SK-N-SH (cell line): ENCODE results near the gene POLD4. TPM values are rescaled to one million over a fixed set of nuclear protein-coding genes. Genes with fewer than 3 reads are reported as not detected.

Experiments
- CTCF ChIA-PET: fragments of 300-600, 350-600 bp; formaldehyde crosslinking; extraction: SDS; loops from one replicate; lab custom pipeline; 2021; lab: Yijun Ruan, JAX
- POLR2A ChIA-PET: fragments of 350-600 bp; sonication (Branson Sonifier 250); formaldehyde crosslinking; extraction: SDS; loops from one replicate; lab custom pipeline; 2020; ENCODE audit warnings: antibody characterized with exemption, inconsistent platforms; lab: Yijun Ruan, JAX
- DNase-seq: peaks from one replicate; pipeline ENCODE4 v3.0.0; 2012
- H2AFZ ChIP-seq: fragments of 200-600 bp; sonication (generic); 2 replicates; pipeline ENCODE4 v1.8.1; 2016; ENCODE audit warnings: antibody characterized with exemption, mild to moderate bottlenecking, low read depth
- H3F3A ChIP-seq: fragments of 200-600 bp; sonication (generic); replicated peaks from 2 replicates; pipeline ENCODE3; 2016; ENCODE audit warnings: antibody characterized with exemption, mild to moderate bottlenecking; ENCODE audit not compliant: insufficient read depth
- H3K27ac ChIP-seq, 2 experiments: fragments of 200-500 bp in 1 of 2; fragments of 200-600 bp in 1 of 2; sonication (Bioruptor generic) in 1 of 2; sonication (generic), shearing (Covaris generic) in 1 of 2; 2 replicates each; pipeline versions ENCODE4 v1.5.1 to v1.6.1; 2014 to 2016; ENCODE audit warnings: low read depth in 2 of 2, inconsistent platforms in 1 of 2, low read length in 1 of 2, mild to moderate bottlenecking in 1 of 2, mixed read lengths in 1 of 2
- H3K27me3 ChIP-seq: fragments of 200-600 bp; sonication (generic), shearing (Covaris generic); 2 replicates; pipeline ENCODE4 v1.6.1; 2016; ENCODE audit warnings: mixed run types; ENCODE audit not compliant: insufficient read depth
- H3K36me3 ChIP-seq, 2 experiments: fragments of 200-500 bp in 1 of 2; fragments of 200-600 bp in 1 of 2; sonication (Bioruptor generic) in 1 of 2; sonication (generic) in 1 of 2; replicated peaks in 1 of 2; 2 replicates each; pipeline versions ENCODE3 to v1.5.1; 2014 to 2016; ENCODE audit warnings: low read length in 1 of 2, mild to moderate bottlenecking in 1 of 2; ENCODE audit not compliant: insufficient read depth in 2 of 2, control insufficient read depth in 1 of 2
- H3K4me1 ChIP-seq, 2 experiments: fragments of 200-500 bp in 1 of 2; fragments of 200-600 bp in 1 of 2; sonication (Bioruptor generic) in 1 of 2; sonication (generic), shearing (Covaris generic) in 1 of 2; 2 replicates each; pipeline versions ENCODE4 v1.5.1 to v1.6.1; 2014 to 2016; ENCODE audit warnings: low read depth in 1 of 2, low read length in 1 of 2, mixed run types in 1 of 2; ENCODE audit not compliant: insufficient read depth in 2 of 2, control insufficient read depth in 1 of 2
- H3K4me2 ChIP-seq: fragments of 200-600 bp; sonication (generic), shearing (Covaris generic); 2 replicates; pipeline ENCODE4 v1.6.1; 2017; ENCODE audit warnings: mixed run types
- H3K4me3 ChIP-seq, 2 experiments: fragments of 200-500 bp in 1 of 2; fragments of 200-600 bp in 1 of 2; sonication (Bioruptor generic) in 1 of 2; sonication (generic), shearing (Covaris generic) in 1 of 2; 2 replicates each; pipeline versions ENCODE4 v1.5.1 to v1.8.1; 2014 to 2016; ENCODE audit warnings: low read depth in 2 of 2, inconsistent platforms in 1 of 2, low read length in 1 of 2, mild to moderate bottlenecking in 1 of 2, mixed read lengths in 1 of 2, moderate library complexity in 1 of 2
- H3K79me2 ChIP-seq: fragments of 200-600 bp; sonication (generic); 2 replicates; pipeline ENCODE4 v1.8.1; 2017; ENCODE audit warnings: mild to moderate bottlenecking; ENCODE audit not compliant: insufficient read depth
- H3K9ac ChIP-seq: fragments of 200-600 bp; sonication (generic); 2 replicates; pipeline ENCODE4 v1.6.1; 2017; ENCODE audit warnings: mixed run types
- H3K9me2 ChIP-seq: fragments of 200-600 bp; sonication (generic); 2 replicates; pipeline ENCODE4 v1.6.1; 2017; ENCODE audit warnings: mixed run types
- H3K9me3 ChIP-seq: fragments of 200-600 bp; sonication (generic); 2 replicates; pipeline ENCODE4 v1.6.1; 2017; ENCODE audit warnings: mixed run types, mild to moderate bottlenecking, moderate library complexity
- H4K20me1 ChIP-seq: fragments of 200-600 bp; sonication (generic); 2 replicates; pipeline ENCODE4 v1.6.1; 2017; ENCODE audit warnings: mild to moderate bottlenecking, mixed run types; ENCODE audit not compliant: insufficient read depth
- GABPA ChIP-seq: IDR thresholded peaks from 2 replicates; pipeline ENCODE4 v1.4.0; 2012; ENCODE audit warnings: low read depth, mild to moderate bottlenecking
- GATA2 ChIP-seq: sonication (generic); formaldehyde crosslinking; IDR thresholded peaks from 2 replicates; pipeline ENCODE4 v1.5.0; 2020; ENCODE audit warnings: mild to moderate bottlenecking, missing genetic modification reagents
- MXI1 ChIP-seq: IDR thresholded peaks from 2 replicates; pipeline ENCODE4 v1.6.1; 2012; ENCODE audit warnings: mild to moderate bottlenecking, low read depth, low read length, improper control_type of control experiment
- RCOR1 ChIP-seq: fragments of 150-350 bp; IDR thresholded peaks from 2 replicates; pipeline ENCODE4 v1.6.1; 2017; ENCODE audit warnings: antibody characterized with exemption, low read length
- YY1 ChIP-seq: IDR thresholded peaks from 2 replicates; pipeline ENCODE4 v1.4.0; 2012; ENCODE audit warnings: low read depth, mild to moderate bottlenecking
- WGBS: methylation state at CpG from one replicate; pipeline ENCODE4 v1.1.6; 2017; ENCODE audit warnings: low lambda C conversion rate; 5-methylcytosine and 5-hydroxymethylcytosine counted together
- polyA plus RNA-seq, 3 experiments: library from polyadenylated mRNA; depleted of rRNA; stranded (reverse); fragments of >200 nt; gene quantifications; 2 replicates each; pipeline ENCODE4 v1.2.3, GENCODE V29; 2012
- TF ChIP-seq, protein P1 (sequence below): fragments of 200-600 bp; sonication (generic); IDR thresholded peaks from 2 replicates; pipeline ENCODE4 v1.6.1; 2017; ENCODE audit warnings: antibody characterized with exemption, mild to moderate bottlenecking, moderate library complexity

The POLD4 gene
- polyA plus RNA-seq, 1 of the 3 experiments (the other 2 are of a cell fraction): 80.4 TPM

DNA sequence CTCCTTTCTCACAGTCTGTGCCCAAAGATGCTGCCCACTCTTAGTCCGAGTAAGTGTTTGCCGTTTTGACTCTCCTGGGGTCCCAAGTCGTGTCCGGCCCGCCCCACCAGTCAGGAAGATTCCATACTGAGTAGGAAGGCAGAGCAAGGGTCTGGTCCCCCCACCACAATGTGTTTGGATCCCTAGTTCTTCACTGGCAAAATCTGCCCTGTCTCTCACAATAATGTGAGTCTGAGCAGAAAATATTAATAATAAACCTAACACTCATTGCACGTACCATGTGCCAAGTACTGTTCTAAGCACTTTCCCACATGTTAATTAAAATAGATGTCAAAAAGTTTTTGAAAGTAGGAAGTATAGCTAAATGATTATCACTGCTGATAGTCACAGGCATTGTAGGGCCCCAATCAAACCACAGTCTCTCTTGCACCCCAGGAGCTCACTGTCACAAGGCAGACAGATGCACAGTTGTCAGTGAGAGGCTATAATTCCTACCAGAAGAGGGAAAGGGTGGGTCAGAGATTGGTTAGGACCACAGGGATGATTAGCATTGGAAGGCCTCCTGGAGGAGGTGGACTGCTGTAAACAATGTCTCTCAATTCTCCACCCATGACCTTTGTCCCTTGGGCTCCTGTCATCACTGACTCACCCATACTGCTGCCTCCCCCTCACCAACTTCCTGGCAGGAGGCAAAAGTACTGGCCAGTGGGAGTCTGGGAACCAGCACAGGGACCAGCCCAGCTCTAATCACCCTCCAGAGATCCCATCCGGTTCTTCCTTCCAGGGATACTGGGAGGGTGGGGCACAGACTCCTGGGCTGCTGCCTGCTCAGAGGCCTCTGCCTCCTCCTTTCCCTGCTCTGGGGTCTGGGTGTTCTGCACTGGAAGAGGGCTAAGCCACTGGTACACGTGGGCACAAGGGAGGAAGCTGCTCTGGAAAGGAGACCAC is 1.0 kb upstream of the POLD4 start (continued):
- TF ChIP-seq GATA2 (CRISPR knock-in tag) (no peak), GABPA (peak; percentile 48), YY1 (no peak), RCOR1 (no peak)
- TF ChIP-seq, protein P1, sequence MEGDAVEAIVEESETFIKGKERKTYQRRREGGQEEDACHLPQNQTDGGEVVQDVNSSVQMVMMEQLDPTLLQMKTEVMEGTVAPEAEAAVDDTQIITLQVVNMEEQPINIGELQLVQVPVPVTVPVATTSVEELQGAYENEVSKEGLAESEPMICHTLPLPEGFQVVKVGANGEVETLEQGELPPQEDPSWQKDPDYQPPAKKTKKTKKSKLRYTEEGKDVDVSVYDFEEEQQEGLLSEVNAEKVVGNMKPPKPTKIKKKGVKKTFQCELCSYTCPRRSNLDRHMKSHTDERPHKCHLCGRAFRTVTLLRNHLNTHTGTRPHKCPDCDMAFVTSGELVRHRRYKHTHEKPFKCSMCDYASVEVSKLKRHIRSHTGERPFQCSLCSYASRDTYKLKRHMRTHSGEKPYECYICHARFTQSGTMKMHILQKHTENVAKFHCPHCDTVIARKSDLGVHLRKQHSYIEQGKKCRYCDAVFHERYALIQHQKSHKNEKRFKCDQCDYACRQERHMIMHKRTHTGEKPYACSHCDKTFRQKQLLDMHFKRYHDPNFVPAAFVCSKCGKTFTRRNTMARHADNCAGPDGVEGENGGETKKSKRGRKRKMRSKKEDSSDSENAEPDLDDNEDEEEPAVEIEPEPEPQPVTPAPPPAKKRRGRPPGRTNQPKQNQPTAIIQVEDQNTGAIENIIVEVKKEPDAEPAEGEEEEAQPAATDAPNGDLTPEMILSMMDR: peak; percentile 21
- TF ChIP-seq, all 33 proteins: peak for 8

DNA sequence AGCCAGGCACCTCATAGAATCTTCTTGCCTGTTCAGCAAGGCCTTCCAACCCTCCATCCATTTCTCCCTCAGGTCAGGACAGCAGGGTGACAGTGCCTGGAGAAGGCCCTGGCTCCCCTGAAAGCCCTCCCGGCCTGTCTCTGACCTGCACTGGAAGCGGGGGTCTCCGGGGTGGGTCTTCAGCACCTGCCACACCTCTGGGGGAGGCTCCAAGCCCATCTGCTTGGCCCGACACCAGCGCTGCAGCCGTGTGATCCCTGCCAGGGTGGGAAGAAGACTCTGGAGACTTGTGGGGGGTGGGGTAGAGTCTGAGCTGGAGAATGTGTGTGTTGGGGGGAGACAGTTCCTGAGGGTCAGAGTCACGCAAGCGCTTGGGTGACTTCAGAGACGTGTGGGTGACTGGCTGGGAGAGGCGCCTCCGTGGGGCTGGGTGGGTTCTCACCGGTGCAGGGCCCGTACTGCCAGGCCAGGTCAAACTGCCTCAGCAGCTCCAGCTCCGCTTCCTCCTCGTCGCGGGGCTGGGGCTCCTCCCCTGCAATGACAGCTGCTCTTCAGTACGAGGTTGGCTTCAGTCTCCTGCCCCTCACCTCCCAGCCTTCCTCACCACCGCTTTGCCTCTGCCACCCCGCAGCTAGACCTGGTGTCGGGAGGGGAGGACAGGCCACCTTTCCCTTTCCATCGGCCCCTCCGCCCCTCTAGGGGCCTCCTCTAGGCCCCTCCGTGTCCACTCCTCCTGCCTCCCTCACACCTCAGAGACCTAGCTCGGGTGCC is 615 bp downstream of the POLD4 start:
- Histone ChIP-seq H3K9ac (peak overlapping the region; percentile 91), H3K9me2 (no peaks in the 10 kb centered on the region), H3K4me1 (peaks cover 49 to 51% of the 10 kb centered on the region in 2 experiments; a peak in 3 of 4 replicates), H4K20me1 (peaks cover 3% of the 10 kb centered on the region; the same call in 1 of the 2 replicates), H3K4me2 (peak overlapping the region; percentile 85), H3K27me3 (no peaks in the 10 kb centered on the region), H3K79me2 (peaks cover 21% of the 10 kb centered on the region), H3K4me3 (peak overlapping the region; percentile 66 to 76), H3F3A (peaks cover 53% of the 10 kb centered on the region), H3K9me3 (no peaks in the 10 kb centered on the region), H3K36me3 (no peaks in the 10 kb centered on the region)
- 25% methylated on average over 17 of the region's 25 CpGs for WGBS
- CTCF ChIA-PET: interaction anchor here (0.9 to 20.0 kb wide), 13 partner anchors 7 to 154 kb away, joined by 3 to 955 read pairs (median 15); partner anchors contain the start of genes ANKRD13D, CLCF1 and PPP1CA
- 0 out of 2 replicates have a peak, but pooled peaks have one; percentile 22 for TF ChIP-seq MXI1
- TF ChIP-seq, protein P1: no peak
- TF ChIP-seq, all 33 proteins: peak for 1
- no peak for DNase-seq
- Histone ChIP-seq H2AFZ (0 out of 2 replicates have a peak overlapping the region, but pooled peaks have one; percentile 62), H3K27ac (peak overlapping the region; percentile 92 to 99)
- POLR2A ChIA-PET: interaction anchor here (0.5 to 3.2 kb wide), 6 partner anchors 10 to 49 kb away, joined by 3 to 9 read pairs (median 6); partner anchors contain the start of genes PPP1CA and RAD9A
